Spinal cord (tissue), 10 donors: ENCODE measurements around the gene CPAMD8. TPM values are rescaled to one million over a fixed set of nuclear protein-coding genes. Genes with fewer than 3 reads are reported as not detected.

Experiments used
- DNase-seq, 6 donors: peaks; one replicate each; pipeline versions ENCODE4 v3.0.0 to v3.0.0-alpha.2; 2013 to 2015; ENCODE audit warnings: low spot score in 6 of 6, low read depth in 4 of 6
- H3K27ac ChIP-seq: one replicate; pipeline ENCODE4 v1.5.1; 2013; ENCODE audit warnings: low read depth, low read length, control low read depth
- H3K27me3 ChIP-seq: one replicate; pipeline ENCODE4 v1.6.1; 2013; ENCODE audit warnings: low read length; ENCODE audit not compliant: control insufficient read depth, insufficient read depth
- H3K36me3 ChIP-seq: one replicate; pipeline ENCODE4 v1.6.1; 2013; ENCODE audit warnings: low read length; ENCODE audit not compliant: control insufficient read depth, insufficient read depth
- H3K4me1 ChIP-seq: one replicate; pipeline ENCODE4 v1.6.1; 2013; ENCODE audit warnings: low read length; ENCODE audit not compliant: control insufficient read depth, insufficient read depth
- H3K4me3 ChIP-seq: one replicate; pipeline ENCODE4 v1.5.1; 2013; ENCODE audit warnings: low read depth, low read length, control low read depth
- H3K9me3 ChIP-seq: one replicate; pipeline ENCODE4 v1.6.1; 2013; ENCODE audit warnings: low read length; ENCODE audit not compliant: control insufficient read depth, insufficient read depth
- WGBS: methylation state at CpG from one replicate; pipeline ENCODE4 v1.1.5; 2013; ENCODE audit warnings: missing lambda C conversion rate; ENCODE audit not compliant: insufficient coverage; 5-methylcytosine and 5-hydroxymethylcytosine counted together
- polyA plus RNA-seq, 2 donors: library from polyadenylated mRNA; unstranded; fragments of 120-200 nt; gene quantifications; one replicate each; pipeline ENCODE4 v1.2.1, GENCODE V29; 2013; ENCODE audit not compliant: insufficient read length in 2 of 2
- total RNA-seq, 2 donors: library from RNA; depleted of rRNA in 1 of 2; stranded (reverse); fragments of 120-200 nt in 1 of 2; fragments of >200 nt in 1 of 2; gene quantifications; one replicate each; pipeline versions ENCODE4 v1.2.3 to v1.2.4, GENCODE V29; 2013 to 2014
- donor health status: healthy.

The CPAMD8 gene
- total and polyA plus RNA-seq, 4 donors = 9.7 to 117 (median 38.9) TPM

- 70% methylated on average over 2 of the region's 5 CpGs for WGBS
- DNase-seq = no peak
- Histone ChIP-seq H3K36me3 (no peaks in the 10 kb centered on the region), H3K4me3 (no peak overlapping the region), H3K27ac (no peak overlapping the region), H3K27me3 (no peaks in the 10 kb centered on the region), H3K9me3 (no peaks in the 10 kb centered on the region), H3K4me1 (peaks cover 17% of the 10 kb centered on the region)
These were observed 122.0 kb downstream of the CPAMD8 start for GRCh38 chr19:16904599-16904998.

DNA sequence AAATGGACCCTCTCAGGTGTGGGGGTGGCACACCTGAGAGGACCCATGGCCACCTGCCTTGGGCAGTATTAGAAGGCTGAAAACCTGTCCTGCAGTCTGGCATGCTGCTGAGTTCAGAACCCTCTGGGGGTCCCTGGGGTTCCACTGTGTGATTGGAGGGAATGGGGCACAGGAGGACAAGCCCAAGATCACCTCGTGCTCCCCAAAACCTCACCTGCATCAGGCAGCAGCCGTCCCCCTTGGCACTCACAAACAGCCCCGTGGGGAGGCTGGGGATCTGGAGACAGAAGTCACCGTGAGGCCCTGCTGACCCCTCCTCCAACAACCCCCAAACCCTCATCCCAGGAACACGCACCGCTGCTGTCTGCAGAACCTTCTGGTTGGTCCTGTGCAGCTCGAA lies 123.3 kb downstream of the CPAMD8 start:
- Histone ChIP-seq H3K4me3 (no peak overlapping the region), H3K27me3 (no peaks in the 10 kb centered on the region)
- DNase-seq = no peak

GRCh38 chr19:16902545-16902944 lies 124.1 kb downstream of the CPAMD8 start:
- no peak overlapping the region for H3K4me3 ChIP-seq
- no peak for DNase-seq
- no peak overlapping the region for H3K27ac ChIP-seq
- WGBS = 93% methylated on average over 12 of the region's 12 CpGs
- no peaks in the 10 kb centered on the region for H3K27me3 ChIP-seq
- peaks cover 17% of the 10 kb centered on the region for H3K4me1 ChIP-seq
- H3K9me3 ChIP-seq = no peaks in the 10 kb centered on the region
- no peaks in the 10 kb centered on the region for H3K36me3 ChIP-seq

More for the DNA sequence above, 123.3 kb downstream of the CPAMD8 start:
- H3K4me1 ChIP-seq = peaks cover 17% of the 10 kb centered on the region
- H3K36me3 ChIP-seq = no peaks in the 10 kb centered on the region
- no peak overlapping the region for H3K27ac ChIP-seq
- 86% methylated on average over 7 of the region's 7 CpGs for WGBS
- no peaks in the 10 kb centered on the region for H3K9me3 ChIP-seq

- Histone ChIP-seq H3K27me3 (peaks cover under 1% of the 10 kb centered on the region), H3K9me3 (no peaks in the 10 kb centered on the region), H3K4me3 (no peak overlapping the region), H3K4me1 (peaks cover 18% of the 10 kb centered on the region), H3K36me3 (no peaks in the 10 kb centered on the region), H3K27ac (no peak overlapping the region)
- DNase-seq = peak in 3 of 6 donors; percentile 24 to 88 (median 48)
- 42% methylated on average over 18 of the region's 19 CpGs for WGBS
These were observed 125.0 kb downstream of the CPAMD8 start for GRCh38 chr19:16901491-16902175.

- WGBS = 53% methylated on average over 7 of the region's 7 CpGs
- H3K27ac ChIP-seq = no peak overlapping the region
- no peaks in the 10 kb centered on the region for H3K36me3 ChIP-seq
- DNase-seq = no peak
- peaks cover 10% of the 10 kb centered on the region for H3K27me3 ChIP-seq
- H3K4me1 ChIP-seq = peaks cover 27% of the 10 kb centered on the region
- no peaks in the 10 kb centered on the region for H3K9me3 ChIP-seq
- H3K4me3 ChIP-seq = no peak overlapping the region
These were observed 127.0 kb downstream of the CPAMD8 start for GRCh38 chr19:16899566-16900075.

- no peak overlapping the region for H3K27ac ChIP-seq
- peaks cover 10% of the 10 kb centered on the region for H3K27me3 ChIP-seq
- peaks cover 34% of the 10 kb centered on the region for H3K4me1 ChIP-seq
- H3K9me3 ChIP-seq = no peaks in the 10 kb centered on the region
- 90% methylated on average over 10 of the region's 12 CpGs for WGBS
- no peak for DNase-seq
- H3K4me3 ChIP-seq = no peak overlapping the region
- peaks cover 3% of the 10 kb centered on the region for H3K36me3 ChIP-seq
These were observed 128.1 kb downstream of the CPAMD8 start for GRCh38 chr19:16898361-16899015.

GRCh38 chr19:16897856-16898161 lies 128.8 kb downstream of the CPAMD8 start:
- WGBS = 4% methylated on average over 27 of the region's 30 CpGs
- H3K36me3 ChIP-seq = peaks cover 9% of the 10 kb centered on the region

GRCh38 chr19:16897029-16897855 lies 129.4 kb downstream of the CPAMD8 start:
- H3K27me3 ChIP-seq = peaks cover 10% of the 10 kb centered on the region
- peaks cover 9% of the 10 kb centered on the region for H3K36me3 ChIP-seq
- H3K4me1 ChIP-seq = peaks cover 30% of the 10 kb centered on the region
- under 1% methylated on average over 49 of the region's 68 CpGs for WGBS
- H3K27ac ChIP-seq = no peak overlapping the region
- DNase-seq = peak in 5 of 6 donors; percentile 40 to 93 (median 43)
- H3K9me3 ChIP-seq = no peaks in the 10 kb centered on the region
- peak overlapping the region; percentile 29 for H3K4me3 ChIP-seq

More at GRCh38 chr19:16897856-16898161, 128.8 kb downstream of the CPAMD8 start:
- peak overlapping the region; percentile 29 for H3K4me3 ChIP-seq
- H3K9me3 ChIP-seq = no peaks in the 10 kb centered on the region
- peaks cover 34% of the 10 kb centered on the region for H3K4me1 ChIP-seq
- H3K27ac ChIP-seq = no peak overlapping the region
- peaks cover 10% of the 10 kb centered on the region for H3K27me3 ChIP-seq
- no peak for DNase-seq

- Histone ChIP-seq H3K4me3 (peak overlapping the region; percentile 43), H3K4me1 (peaks cover 21% of the 10 kb centered on the region), H3K27me3 (peaks cover 10% of the 10 kb centered on the region), H3K9me3 (no peaks in the 10 kb centered on the region), H3K27ac (peak overlapping the region; percentile 61), H3K36me3 (peaks cover 9% of the 10 kb centered on the region)
- peak in 1 of 6 donors; percentile 21 for DNase-seq
- WGBS = 2% methylated on average over 53 of the region's 66 CpGs
These were observed 130.2 kb downstream of the CPAMD8 start for GRCh38 chr19:16896146-16897028.
